ENCODE measurements around the gene C3AR1. TPM values are rescaled to one million over a fixed set of nuclear protein-coding genes. Genes with fewer than 3 reads are reported as not detected.
A peak's percentile ranks its signal among the peaks of the same experiment; 100 is the strongest.
"Not testable (repeated sequence)": the region's sequence is repeated elsewhere in the genome, so short reads cannot be mapped to it uniquely, and the experiment has no call there.

Gene C3AR1
- total RNA-seq, 4 donors from 2014 or later: 7.1 to 16.8 (median 9.1) TPM

- no peak overlapping the region for H3K4me3 ChIP-seq
- peaks cover 0 to 22% (median 6%) of the 10 kb centered on the region in 4 donors for H3K4me1 ChIP-seq
- no peak overlapping the region for H3K27ac ChIP-seq
- no peaks in the 10 kb centered on the region for H3K36me3 ChIP-seq
- TF ChIP-seq POLR2A (IDR thresholded peaks at IDR 0.05) (no peak), EP300 (IDR thresholded peaks at IDR 0.05) (no peak), CTCF (IDR thresholded peaks at IDR 0.05) (no peak)
- H3K27me3 ChIP-seq: no peaks in the 10 kb centered on the region
- WGBS, 2 donors: 30 to 32% methylated on average over 4 of the region's 4 CpGs
- no peaks in the 10 kb centered on the region for H3K9me3 ChIP-seq
- DNase-seq (ENCODE audit: low spot score in 2 of 2): no peak
Measured at GRCh38 chr12:8077207-8077606, 11.0 kb upstream of the C3AR1 start.

- TF ChIP-seq POLR2A (IDR thresholded peaks at IDR 0.05): no peak
- TF ChIP-seq EP300 (IDR thresholded peaks at IDR 0.05): no peak
- no peak for TF ChIP-seq CTCF (IDR thresholded peaks at IDR 0.05)
- no peaks in the 10 kb centered on the region for H3K9me3 ChIP-seq
- no peak overlapping the region for H3K4me3 ChIP-seq
- H3K4me1 ChIP-seq: peaks cover 0 to 22% (median 6%) of the 10 kb centered on the region in 4 donors
- DNase-seq (ENCODE audit: low spot score in 2 of 2): no peak
- no peaks in the 10 kb centered on the region for H3K36me3 ChIP-seq
- 78 to 84% methylated on average over 4 of the region's 4 CpGs for WGBS, 2 donors
- H3K27ac ChIP-seq: no peak overlapping the region
- H3K27me3 ChIP-seq: no peaks in the 10 kb centered on the region
Measured at GRCh38 chr12:8076366-8076765, 10.2 kb upstream of the C3AR1 start.

GRCh38 chr12:8075935-8076334, 9.8 kb upstream of the C3AR1 start:
- Histone ChIP-seq H3K27me3 (no peaks in the 10 kb centered on the region), H3K9me3 (no peaks in the 10 kb centered on the region), H3K36me3 (no peaks in the 10 kb centered on the region), H3K27ac (no peak overlapping the region), H3K4me1 (peaks cover 0 to 18% (median 4%) of the 10 kb centered on the region in 4 donors), H3K4me3 (no peak overlapping the region)
- WGBS, 2 donors: 88 to 89% methylated on average over 6 of the region's 6 CpGs
- no peak for DNase-seq (ENCODE audit: low spot score in 2 of 2)
- TF ChIP-seq CTCF (IDR thresholded peaks at IDR 0.05) (no peak), EP300 (IDR thresholded peaks at IDR 0.05) (no peak), POLR2A (IDR thresholded peaks at IDR 0.05) (no peak)

GRCh38 chr12:8071820-8072219, 5.7 kb upstream of the C3AR1 start:
- not testable (repeated sequence) for H3K36me3 ChIP-seq; H3K9me3 ChIP-seq; H3K27me3 ChIP-seq; DNase-seq (ENCODE audit: low spot score in 2 of 2); H3K27ac ChIP-seq; H3K4me1 ChIP-seq; H3K4me3 ChIP-seq
- 84 to 94% methylated on average over 3 of the region's 3 CpGs for WGBS, 2 donors

- H3K9me3 ChIP-seq: no peaks in the 10 kb centered on the region
- H3K4me3 ChIP-seq: no peak overlapping the region
- TF ChIP-seq CTCF (IDR thresholded peaks at IDR 0.05) (no peak), EP300 (IDR thresholded peaks at IDR 0.05) (peak in 1 of 2 donors; percentile 27)
- peak overlapping the region in 1 of 4 donors; percentile 65 for H3K27ac ChIP-seq
- H3K27me3 ChIP-seq: no peaks in the 10 kb centered on the region
- no peak for DNase-seq (ENCODE audit: low spot score in 2 of 2)
- no peaks in the 10 kb centered on the region for H3K4me1 ChIP-seq
- no peaks in the 10 kb centered on the region for H3K36me3 ChIP-seq
Measured at GRCh38 chr12:8069582-8069981, 3.4 kb upstream of the C3AR1 start.

GRCh38 chr12:8064131-8064530, 2.0 kb downstream of the C3AR1 start:
- Histone ChIP-seq H3K4me1 (no peaks in the 10 kb centered on the region), H3K27ac (peak overlapping the region in 2 of 4 donors; percentile 32 to 62), H3K36me3 (no peaks in the 10 kb centered on the region), H3K9me3 (no peaks in the 10 kb centered on the region), H3K27me3 (no peaks in the 10 kb centered on the region), H3K4me3 (peak overlapping the region in 1 of 4 donors; percentile 20)
- no peak for TF ChIP-seq CTCF (IDR thresholded peaks at IDR 0.05)
- DNase-seq (ENCODE audit: low spot score in 2 of 2): no peak
